ENCODE results near the gene HES2.
"Not testable (repeated sequence)": the region's sequence is repeated elsewhere in the genome, so short reads cannot be mapped to it uniquely, and the experiment has no call there.

HES2 gene

DNA sequence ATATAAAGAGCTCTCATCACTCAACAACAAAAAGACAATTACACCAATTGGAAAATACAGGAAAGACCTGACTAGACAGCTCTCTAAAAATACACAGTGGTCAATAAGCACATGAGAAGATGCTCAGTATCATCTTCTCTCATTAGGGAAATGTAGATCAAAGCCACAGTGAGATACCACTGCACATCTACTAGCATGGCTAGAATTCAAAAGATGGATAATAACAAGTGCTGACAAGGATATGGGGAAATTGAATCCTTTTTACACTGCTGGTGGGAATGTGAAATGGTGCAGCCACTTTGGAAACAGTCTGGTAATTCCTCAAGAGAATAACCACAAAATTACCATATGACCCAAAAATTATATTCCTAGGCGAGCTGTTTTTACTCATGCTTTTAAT is 35.6 kb downstream of the HES2 start:
- DNase-seq: no peak

DNA sequence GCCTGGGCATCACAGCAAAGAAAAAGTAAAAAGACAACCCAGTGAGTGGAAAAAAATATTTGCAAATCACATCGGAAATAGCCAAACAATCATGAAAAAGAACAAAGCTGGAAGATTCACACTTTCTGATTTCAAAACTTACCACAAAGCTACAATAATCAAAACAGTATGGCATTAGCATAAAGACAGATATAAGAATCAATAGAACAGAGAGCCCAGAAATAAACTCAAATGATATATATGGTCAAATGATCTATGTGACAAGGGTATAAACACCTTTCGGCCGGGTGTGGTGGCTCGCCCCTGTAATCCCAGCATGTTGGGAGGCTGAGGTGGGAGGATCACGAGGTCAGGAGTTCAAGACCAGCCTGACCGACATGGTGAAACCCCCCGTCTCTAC is 39.7 kb downstream of the HES2 start:
- DNase-seq: no peak

DNA sequence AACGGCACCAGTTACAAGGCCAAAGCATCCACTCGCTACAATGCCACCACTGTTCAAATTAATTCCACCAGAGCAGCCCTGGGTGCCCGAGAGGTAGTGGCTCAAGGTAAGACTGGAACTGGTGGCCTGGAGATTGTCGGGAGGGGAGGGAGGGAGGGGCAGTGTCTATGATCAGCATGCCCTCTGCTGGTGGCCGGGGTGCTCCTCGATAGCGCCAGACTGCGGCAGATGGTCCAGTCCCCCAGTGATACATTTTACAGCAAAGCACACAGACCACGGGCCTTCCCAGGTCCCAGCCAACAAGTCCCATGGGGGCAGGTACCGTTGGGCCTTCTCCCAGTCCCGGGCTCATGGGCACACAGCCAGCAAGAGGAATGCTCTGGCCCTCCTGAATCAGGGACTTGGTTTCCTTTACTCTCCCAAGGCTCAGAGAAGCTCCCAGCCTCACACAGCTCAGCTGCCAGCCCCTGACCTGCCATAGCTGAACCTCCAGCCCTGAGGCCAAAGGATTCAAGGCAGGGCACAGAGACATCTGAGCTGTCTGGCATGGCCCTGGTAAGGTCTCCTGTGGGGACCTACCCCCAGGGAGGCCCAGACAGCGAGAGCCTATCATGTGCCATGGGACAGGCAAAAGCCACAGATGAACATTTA is 41.5 kb downstream of the HES2 start:
- DNase-seq: no peak

DNA sequence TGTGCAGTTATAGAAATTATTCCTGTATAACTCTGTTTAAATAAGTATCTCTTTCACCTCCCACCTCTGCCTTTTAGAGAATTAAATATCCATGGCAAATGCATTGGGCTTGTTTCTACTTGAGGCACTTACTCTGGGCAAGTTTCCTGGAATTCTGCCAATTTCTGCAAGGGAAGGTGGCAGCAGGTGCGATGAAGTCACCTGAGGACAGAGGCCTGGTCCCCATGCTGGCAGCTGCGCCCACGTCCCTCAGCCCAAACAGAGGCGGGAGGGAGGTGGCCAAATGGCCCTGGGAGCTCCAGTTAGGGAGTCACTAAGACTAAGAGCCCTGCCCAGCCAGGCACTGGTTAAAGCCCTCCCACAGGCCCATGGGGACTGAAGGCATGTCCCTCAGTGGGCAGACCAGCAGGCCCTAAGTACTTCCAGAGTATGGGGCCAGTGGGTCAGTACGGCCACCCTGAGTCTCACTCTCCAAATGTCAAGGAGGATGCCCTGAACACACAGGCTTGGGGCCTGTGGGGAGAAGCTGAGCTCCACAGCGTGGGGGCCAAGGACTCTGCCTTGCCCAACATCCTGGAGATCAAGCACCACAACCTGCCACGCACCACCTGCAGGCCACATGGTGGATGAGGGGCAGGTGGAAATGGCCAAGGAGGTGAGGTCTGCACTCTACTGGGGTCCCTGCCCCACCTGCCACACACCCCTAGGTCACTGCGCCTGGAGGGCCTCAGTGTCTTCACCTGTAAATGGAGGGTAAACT is 45.6 kb downstream of the HES2 start:
- no peak for DNase-seq

DNA sequence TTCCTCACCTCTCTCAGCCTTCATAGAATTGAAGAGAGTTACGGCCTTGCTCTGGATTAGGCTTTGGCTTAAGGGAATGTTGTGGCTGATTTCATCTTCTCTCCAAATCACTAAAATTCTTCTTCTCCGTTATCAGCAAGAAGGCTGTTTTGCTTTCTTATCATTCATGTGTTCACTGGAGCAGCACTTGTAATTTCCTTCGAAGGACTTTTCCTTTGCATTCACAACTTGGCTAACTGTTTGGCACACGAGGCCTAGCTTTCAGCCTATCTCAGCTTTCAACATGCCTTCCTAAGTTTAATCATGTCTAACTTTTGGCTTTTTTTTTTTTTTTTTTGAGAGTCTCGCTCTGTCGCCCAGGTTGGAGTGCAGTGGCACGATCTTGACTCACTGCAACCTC is 47.5 kb downstream of the HES2 start:
- DNase-seq: not testable (repeated sequence)

DNA sequence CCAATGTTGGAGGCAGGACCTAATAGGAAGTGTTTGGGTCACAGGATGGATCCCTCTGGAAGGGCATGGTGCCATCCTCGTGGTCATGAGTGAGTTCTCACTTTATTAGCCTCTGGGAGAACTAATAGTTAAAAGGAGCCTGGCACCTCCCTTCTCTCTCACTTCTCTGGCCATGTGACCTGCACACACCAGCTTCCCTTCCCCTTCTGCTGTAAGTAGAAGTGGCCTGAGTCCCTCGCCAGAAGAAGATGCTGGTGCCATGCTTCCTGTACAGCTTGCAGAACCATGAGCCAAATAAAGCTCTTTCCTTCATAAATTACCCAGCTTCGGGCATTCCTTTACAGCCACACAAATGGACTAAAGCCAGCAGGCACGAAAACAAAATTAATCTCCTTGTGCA is 49.7 kb downstream of the HES2 start:
- no peak for DNase-seq

DNA sequence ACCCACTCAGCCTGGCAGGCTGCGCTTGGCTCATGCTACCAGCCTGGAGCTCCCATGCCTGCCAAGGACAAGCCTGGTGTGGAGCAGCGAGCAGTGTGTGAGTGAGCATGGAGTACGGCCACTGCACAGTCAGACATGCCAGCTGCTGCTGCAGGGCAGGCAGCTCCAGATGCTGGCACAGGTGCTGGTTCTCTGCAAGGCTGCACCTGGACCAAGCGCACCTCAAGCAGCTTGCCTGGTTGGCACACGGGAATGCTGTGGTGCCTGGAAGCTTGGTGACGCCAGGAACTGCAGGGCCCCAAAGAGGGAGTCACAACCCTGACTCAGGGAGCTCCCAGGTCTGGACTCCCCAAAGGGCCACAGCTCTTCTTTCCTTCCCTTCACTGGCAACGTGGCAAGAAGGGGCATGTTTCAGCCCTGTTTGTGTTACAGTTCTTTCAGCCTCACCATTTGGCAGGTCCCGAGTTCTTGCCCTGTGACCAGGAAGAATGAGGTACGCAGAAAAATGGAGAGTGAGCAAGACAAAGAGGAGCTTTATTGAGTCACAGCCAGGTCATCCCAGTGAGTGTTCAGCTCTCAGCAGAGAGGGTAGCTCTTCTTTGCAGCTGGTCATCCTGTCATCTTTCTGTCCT is 52.2 kb downstream of the HES2 start:
- DNase-seq: no peak

DNA sequence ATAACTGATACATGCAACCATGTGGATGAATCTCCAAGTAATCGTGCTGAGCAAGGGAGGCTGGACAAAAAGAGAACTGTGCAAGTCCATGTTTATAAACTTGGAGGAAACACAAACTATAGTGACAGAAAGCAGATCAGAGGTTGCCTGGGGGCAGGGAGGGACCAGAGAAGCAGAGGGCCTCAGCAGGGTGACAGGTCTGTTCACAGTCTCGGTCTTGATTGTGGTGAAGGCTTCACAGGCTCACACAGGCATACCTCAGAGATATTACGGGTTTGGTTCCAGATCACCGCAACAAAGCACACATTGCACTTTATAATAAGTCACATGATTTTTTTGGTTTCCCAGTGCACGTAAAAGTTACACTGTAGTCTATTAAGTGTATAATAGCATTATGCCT is 54.7 kb downstream of the HES2 start:
- no peak for DNase-seq

DNA sequence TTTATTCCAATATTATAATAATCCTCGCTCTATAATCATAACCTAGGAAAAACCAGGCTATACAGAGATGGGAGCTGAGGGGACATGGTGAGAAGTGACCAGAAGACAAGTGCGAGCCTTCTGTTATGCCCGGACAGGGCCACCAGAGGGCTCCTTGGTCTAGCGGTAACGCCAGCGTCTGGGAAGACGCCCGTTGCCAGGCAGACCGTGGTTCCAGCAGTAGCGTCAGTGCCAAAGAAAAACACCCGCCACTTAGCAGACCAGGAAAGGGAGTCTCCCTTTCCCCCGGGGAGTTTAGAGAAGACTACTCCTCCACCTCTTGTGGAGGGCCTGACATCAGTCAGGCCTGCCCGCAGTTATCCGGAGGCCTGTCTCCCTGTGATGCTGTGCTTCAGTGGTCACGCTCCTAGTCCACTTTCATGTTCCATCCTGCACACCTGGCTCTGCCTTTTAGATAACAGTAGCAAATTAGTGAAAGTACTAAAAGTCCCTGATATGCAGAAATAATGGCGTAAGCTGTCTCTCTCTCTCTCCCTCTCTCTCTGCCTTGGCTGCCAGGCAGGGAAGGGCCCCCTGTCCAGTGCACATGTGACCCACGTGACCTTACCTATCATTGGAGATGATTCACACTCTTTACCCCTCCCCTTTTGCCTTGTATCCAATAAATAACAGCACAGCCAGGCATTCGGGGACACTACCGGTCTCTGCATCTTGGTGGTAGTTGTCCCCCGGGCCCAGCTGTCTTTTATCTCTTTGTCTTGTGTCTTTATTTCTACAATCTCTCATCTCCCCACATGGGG is 56.4 kb downstream of the HES2 start:
- not testable (repeated sequence) for DNase-seq
